HG03064 (cell line): ENCODE data around the gene SMCP.

ENCODE experiments used
- ATAC-seq: cut with Tn5 transposase; IDR thresholded peaks from one replicate; pipeline ENCODE4 v1.9.1; 2021; ENCODE audit warnings: low read depth; ENCODE audit not compliant: unreplicated experiment

SMCP gene, protein sequence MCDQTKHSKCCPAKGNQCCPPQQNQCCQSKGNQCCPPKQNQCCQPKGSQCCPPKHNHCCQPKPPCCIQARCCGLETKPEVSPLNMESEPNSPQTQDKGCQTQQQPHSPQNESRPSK

DNA sequence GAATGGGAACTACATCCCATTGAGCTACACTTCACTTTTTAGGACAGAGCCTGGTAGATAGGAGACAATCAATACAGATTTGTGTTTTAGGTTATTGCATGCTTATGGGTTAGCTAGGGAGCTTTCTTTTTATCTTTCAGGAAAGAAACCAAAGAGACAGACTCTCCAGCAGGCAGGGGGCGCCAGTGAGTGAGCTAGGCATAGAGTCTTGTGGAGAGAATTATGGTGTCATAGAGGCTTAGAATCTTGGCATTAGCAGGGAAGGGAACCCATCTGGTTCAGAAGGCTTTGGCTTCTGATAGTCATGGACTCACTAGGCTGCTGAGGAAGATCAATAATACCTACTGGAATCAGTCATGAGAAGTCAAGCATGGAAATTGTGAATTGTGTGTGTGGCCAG lies at the start of gene SMCP:
Gene SMCP (plus strand): TSS at position 281 of the 400 bp plus-strand sequence. CDS start 6,101 bp downstream, outside the sequence.
- ATAC-seq = no peak

DNA sequence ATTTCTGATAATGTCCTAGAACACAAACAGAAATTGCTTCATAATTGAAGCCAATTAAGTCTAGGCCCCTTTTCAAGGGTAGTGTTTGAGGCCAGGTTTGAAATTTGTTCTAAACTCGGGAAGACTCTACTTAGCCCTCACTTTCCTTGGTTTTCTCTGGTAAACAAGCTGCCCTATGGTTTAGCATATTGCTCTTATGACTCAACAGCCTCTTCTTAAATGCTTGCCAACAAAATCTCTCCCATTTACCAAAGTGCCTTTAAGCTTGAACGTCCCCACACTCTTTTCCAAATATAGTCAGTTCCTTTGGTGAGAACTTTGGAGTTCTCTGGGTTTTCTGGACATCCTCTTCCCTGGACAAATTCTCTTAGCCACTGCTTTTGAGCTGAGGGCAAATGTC lies 41.3 kb upstream of the SMCP start:
- no peak for ATAC-seq

DNA sequence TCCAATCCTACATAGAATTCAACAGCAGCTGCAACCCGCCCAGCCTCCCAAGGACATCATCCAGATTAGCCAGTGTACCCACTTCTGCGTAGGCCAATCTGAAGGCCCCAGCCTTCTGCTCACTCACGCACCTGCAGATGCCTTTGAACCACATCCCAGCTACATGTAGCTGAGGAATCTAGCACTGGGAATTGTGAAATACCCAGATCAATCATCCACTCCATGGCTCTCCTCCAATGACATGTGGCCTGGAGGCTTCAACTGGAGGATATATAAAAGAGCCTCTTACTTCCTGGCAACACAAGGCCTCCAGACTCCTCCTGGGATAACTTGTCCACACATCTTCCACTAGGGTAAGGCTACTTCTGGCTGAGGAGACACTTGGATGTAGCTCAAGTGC lies 35.6 kb upstream of the SMCP start, which contains the start of gene LCE6A:
Gene LCE6A (plus strand): TSS at position 301 of the 400 bp plus-strand sequence. CDS start 665 bp downstream, outside the sequence.
- no peak for ATAC-seq

DNA sequence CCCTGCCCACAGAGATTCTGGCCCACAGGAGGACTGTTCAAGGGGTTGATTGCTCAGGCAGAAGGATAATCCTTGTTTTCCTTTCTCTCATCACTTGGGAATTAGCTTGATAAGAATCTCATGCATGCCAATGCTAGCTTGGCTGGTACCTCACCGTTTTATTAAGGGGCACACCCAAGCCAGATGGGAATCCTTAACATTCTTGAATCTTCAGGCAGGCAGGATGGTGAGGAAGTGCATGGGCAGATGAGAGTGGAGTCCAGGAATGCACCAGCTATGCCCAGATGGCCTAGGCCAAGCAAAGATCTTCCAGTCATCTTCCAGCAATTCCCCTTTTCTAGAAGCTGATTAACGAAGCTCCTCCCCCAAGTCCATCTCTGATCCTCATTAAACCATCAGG lies 22.5 kb upstream of the SMCP start:
- ATAC-seq = no peak

DNA sequence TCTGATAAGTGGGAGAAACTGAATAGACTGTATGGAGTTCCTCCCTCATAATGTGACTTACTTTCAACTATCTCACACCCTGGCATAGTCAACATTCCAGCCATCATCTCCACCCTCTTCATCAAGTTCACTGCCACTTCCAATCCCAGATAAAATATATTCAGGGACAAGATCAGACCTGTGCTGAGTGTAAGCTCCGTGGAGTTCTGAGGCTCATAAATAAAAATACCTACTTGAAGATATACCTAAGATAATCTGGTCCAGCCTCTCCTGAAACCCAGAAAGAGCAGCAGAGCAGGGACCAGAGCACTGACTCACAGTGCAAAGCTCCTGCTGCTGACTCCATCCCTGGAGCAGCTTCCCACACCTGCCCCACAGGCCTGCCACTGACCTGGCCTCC lies 20.1 kb upstream of the SMCP start:
- no peak for ATAC-seq

DNA sequence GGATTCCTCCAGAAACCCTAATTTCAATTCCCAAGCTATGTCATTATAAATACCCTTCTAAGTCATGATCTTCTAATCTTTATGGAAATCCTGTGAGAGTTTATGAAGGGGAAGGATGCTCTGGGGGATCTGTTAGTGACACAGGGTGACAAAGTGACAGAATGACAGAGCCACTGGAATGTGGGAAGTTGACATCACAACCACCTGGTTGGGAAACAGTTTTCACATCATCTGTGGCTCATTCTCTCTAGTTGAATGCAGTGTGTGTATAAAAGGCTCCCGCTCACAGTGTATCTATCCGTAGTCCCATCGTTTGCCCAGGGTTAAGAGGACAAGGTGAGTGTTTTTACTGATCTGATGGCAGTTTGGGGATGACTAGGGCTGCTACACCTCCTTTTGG lies 18.4 kb upstream of the SMCP start, which contains the start of gene LCE7A:
Gene LCE7A (plus strand): TSS at position 301 of the 400 bp plus-strand sequence. CDS start 702 bp downstream, outside the sequence.
- ATAC-seq = no peak

DNA sequence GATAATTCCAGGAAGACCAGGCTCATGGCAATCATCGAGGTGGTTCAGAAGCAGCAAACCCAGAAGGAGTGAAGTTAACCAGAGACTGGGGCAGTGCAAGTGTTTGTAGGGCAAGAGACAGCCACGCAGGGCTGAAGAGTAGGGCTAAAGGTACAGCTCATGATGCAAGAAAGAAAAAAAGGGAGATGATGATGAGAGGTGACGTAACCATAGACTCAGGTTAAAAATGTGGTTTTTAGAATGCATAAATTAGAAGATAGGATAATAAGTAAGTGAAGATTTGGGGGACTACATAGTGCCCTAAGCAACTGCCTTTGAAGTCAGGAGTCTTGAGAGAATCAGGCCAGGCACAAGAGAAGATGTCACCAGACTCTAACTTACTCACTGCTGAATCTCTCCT lies 18.0 kb upstream of the SMCP start:
- no peak for ATAC-seq

DNA sequence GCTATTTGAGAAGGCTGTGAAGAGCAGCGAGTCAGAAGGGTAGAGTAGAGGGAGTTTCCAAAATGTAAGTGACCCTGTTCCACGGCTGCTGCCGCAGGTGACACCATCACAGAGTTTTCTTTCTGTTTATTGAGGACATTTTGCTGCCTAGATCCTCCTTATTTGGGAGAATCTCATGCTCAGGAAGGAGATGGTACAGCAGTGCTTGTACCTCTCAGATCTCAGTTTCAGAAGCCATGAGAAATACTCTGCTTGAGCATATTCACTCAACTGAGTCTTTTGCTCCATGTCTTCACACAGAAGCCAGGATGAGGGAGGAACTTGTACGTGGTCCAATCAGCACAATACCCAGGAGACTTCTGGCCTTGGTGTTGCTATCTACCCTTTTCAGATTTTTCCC lies 16.7 kb upstream of the SMCP start:
- ATAC-seq = no peak

DNA sequence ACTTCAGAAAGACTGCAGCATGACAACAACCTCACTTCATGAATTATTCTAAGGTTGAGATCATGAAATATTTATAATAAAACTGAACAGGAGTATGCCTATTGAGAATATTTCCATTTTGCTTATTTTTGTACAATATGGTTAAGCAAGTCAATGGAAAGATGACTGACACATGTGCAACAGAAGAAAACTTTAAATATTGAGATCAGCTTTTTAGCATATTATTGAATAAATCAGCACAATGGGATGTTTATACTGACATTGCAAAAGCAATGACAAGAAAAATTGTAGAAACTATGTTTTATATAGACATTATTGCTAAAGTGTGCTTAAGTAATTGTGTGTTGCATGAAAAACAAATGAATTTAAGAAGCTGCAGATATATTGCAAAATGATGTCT lies 13.7 kb upstream of the SMCP start:
- ATAC-seq = no peak

DNA sequence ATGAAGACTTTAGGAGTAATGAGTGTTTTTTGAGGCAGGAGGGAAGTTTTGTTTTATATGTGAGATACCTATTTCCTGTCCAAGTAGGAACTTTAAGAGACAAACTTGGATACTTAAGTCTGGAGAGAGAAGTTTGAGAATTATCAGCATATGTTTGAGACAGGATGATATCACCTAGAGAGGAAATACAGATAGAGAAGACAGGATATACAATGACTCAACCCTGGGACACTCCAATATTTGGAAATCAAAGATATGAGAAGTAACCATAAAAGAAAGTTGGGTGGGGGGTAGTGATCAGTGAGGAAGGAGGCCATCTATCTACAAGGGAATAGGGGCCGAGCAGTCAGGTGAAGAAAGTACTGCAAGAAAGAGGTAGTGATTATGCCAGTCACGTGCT lies 11.8 kb upstream of the SMCP start:
- no peak for ATAC-seq

DNA sequence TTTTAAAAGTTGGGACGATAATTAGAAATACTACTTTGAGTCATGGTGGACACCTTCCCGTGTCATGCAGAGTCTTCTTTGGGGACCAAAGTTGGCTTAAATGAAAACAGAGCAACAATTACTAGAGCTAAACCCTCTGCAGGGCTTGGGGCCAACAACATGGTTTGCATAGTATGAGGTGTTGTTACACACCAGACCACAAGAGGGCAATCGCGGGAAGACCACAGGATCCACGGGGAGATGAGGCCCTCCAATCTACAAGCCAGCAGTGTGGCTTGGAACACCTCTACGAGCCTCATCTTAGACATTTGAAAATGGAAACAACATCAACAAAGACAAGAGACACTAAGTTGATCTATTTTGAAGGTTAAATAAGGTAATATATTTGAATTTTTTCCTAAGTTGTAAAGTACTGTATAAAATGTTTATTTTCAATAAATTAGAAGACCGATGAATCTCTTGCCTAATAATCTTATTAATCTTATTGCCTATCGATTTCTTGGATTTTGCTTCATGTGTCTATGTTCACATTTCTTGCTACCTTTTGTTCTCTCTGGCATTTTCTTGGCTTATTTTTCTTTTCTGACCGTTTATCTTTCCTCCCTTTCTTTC lies 8.2 kb upstream of the SMCP start:
- ATAC-seq = no peak

DNA sequence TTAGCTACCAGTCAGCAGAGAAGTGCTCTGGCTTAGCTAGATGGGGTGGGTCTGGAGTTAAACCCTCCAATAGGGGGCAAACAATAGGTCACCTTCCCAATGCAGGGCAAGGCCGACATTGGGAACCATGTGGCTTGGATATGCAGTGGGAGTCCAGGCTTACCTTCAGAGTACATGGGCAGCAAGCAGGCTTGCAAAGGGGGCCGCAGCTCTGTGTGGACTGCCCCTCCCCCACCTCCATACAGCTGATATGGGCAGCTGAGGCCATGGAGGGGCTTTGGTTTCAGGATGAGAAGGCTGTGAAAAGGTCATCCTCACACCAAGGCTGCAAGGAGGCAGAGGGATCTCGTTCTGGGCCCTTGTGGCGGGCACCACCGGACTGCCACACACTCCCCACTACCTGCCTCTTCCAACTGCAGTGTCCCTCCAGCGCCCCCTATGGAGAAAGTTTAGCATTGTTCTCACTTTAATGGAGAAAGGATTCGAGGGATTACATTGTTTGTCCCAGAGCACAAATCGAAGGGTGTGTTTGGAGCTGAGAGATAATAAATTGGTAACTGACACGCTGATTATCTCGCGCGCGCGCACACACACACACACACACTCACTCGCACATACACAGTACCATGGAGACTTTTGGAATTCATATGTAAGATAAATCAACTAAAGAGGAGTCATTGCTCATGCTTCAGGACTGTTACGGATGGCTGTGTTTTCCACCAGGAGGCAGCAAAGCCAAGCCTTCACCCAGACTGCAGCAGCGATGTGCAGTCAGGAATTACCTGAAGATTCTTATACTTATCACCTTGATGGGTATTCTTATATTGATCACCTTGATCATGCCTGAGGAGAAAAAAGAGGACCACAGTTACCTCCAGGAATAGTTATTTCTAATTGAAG lies 7.0 kb upstream of the SMCP start:
- no peak for ATAC-seq

DNA sequence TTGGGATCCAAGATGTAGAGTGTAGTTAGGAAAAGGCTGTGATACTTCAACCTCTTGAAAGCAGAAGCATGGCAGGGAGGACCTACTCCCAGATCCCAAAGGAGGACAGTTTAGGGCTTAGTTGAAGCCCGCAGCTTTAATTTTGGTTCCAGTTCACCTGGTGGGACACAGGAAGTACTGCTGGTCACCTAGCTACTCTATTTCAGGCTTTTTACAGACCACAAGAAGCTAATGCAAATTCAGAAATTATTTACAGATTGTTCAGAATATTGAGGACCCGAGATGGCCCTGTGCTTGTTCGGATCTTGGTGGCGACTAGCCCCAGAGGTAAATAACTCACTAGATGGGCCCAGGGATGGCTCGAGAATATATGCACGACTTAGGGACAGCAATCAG lies 6.4 kb upstream of the SMCP start:
- no peak for ATAC-seq

DNA sequence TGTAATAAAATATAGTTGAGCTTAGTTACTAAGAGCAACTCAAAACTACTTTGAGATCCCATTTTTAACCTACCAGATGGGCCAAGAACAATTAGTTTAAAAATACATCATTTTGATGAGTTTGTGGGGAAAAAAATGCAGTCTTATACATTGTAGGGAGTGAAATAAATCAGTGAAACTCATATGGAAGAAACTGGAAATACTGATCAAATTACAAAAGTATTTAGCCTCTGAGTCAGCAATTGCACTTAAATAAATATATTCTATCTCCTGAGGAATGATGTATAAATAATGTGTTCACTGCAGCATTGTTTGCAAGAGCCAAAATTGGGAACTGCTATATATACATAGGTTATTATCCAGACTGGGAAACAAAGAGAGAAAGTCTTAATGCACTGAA lies 4.6 kb upstream of the SMCP start:
- ATAC-seq = no peak

DNA sequence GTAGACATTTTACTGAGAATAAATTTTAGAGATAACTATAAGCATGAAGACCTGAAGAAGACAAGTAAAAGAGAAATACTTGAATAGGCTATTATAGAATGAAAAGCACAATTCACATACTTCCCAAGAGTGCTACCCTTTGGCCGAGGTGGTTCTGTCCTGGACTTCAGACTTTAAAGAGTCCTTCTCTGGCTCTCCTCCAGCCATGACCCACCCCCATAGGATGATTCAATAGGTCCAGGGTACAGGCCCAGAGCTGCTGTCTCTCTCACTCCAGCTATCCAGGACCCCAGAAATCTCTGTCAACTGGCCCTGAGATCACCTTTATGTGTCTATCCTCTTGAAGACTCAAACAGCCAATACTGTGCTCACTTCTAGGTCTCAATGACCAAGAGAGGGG lies 1.3 kb upstream of the SMCP start:
- no peak for ATAC-seq

DNA sequence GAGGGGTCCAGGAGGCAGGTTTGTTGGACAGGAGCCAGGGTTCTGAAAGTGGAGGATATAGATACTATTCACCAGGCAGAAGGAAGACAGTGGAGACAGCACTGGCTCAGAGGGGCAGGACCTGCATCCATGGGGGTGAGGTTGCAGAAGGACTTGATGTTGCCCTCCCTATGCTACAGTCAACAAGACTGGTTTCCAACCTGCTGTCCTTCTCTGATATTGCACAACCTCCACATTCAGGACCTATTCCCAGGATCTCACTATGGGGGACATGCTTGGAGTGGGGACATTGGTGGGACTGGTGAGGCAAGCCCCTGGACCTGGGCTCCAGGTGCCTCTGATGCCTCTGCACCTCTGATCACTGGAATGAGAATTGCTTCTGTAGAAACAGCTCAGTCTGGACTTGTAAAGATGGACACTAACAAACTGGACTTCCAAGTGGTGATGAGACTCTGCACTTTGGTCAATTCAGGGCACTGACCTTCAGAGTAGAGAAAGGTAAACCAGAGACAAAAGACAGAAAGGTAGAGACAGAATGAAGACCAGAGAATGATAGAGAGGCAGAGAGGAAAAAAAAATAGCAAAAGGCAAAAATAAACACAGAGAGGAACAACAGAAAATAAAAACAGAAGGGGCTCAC lies 1.6 kb downstream of the SMCP start:
- ATAC-seq = no peak

DNA sequence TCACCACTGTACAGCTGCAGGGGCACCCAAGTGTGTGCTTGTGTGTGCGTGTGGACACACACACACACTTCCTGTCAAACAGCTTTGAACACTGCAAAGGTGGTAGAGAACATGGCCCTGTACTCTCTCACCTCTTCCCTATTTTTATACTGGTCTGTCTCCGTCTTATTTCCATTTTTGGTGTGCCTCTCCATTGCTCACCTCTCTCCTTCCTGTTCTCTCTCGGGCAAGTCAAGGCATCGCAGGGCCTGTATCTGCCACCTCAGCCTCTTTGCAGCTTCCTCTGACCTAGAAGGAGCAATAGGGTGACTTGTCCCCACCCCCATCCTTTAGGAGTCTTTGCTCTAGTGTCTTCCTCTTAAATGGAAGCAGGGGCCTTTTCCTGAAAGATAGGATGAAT lies 2.2 kb downstream of the SMCP start:
- no peak for ATAC-seq

DNA sequence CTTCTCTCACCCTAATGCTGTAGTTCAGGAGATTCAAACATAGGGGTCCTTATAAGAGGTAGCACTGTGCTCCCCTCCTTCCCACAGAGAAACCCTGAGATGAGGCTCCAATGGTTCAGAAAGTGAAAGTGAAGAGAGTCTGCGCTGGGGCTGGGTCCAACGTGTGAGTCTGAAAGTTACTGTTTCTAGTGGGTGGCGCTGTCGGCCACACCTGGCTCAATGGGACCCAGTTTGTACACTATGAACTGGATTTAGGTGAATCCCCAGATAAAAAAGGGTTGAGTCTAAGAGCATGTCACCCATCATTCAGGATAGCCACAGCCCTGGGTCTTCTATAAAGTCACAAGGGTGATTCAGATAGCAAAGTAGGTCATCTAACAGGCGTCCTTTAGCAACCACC lies 2.8 kb downstream of the SMCP start:
- ATAC-seq = no peak

DNA sequence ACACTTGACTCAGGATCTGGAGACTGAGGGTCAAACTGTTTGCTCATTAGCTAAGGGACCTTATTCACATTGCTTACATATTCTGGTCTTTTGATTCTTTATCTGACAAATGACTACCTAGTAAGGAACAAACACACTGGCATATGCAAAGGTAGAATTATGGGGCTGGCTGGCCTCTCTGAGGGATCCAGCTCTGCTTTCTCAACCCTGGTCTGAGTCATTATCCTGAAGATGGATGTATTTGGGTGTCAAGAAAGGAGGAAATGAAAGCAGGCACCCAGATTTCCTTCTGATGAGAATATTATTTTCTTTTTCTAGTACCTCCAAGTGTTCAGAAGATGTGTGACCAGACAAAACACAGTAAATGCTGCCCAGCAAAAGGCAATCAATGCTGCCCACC lies 6.0 kb downstream of the SMCP start:
- no peak for ATAC-seq

DNA sequence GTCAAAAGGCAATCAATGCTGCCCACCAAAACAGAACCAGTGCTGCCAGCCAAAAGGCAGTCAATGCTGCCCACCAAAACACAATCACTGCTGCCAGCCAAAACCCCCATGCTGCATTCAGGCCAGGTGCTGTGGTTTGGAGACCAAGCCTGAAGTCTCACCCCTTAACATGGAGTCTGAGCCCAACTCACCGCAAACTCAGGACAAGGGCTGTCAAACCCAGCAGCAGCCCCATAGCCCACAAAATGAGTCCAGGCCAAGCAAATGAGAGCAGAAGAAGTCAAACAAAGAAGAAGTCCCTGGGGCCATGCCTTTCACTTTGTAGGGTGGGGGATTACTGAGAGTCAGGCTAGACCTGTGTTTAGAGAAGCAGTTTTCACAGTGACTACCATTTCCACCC lies 6.4 kb downstream of the SMCP start:
- ATAC-seq = no peak

DNA sequence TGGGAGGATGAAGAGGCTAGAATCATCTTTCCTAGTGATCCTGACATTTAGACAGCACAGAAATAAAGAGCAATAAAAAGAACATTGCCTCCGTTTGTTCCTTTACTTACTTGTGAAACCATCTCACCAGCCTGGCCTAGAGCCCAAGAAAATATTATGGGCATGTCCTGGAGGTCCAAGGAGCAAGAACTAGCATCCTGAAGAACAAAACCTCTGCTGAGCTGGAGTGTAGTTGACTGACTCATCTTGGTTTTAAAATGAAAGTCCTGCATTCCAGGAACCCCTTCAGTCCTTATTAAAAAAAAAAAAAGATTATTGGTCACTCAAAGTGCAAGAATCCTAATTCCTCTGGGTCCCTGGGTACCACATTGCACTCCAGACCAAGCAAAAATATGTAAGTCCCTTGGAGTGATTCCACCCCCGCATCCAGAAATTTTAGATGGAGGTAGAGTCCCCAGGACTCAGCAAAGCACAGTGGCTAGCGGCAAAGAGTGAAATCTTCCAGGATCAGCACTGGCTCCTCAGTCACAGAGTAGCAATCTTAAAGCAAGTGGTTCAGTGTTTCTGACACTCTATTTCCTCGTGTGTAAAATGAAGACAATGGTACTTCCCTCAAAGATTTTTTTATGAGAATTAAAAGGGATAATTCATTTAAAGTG lies 7.0 kb downstream of the SMCP start:
- no peak for ATAC-seq
